Measurements from ENCODE around the gene NOL6. TPM values are rescaled to one million over a fixed set of nuclear protein-coding genes. Genes with fewer than 3 reads are reported as not detected.
A peak's percentile ranks its signal among the peaks of the same experiment; 100 is the strongest.

The NOL6 gene
- total RNA-seq, 6 experiments from 2014 or later, result 12.3 to 26.1 (median 15.4) TPM

DNA sequence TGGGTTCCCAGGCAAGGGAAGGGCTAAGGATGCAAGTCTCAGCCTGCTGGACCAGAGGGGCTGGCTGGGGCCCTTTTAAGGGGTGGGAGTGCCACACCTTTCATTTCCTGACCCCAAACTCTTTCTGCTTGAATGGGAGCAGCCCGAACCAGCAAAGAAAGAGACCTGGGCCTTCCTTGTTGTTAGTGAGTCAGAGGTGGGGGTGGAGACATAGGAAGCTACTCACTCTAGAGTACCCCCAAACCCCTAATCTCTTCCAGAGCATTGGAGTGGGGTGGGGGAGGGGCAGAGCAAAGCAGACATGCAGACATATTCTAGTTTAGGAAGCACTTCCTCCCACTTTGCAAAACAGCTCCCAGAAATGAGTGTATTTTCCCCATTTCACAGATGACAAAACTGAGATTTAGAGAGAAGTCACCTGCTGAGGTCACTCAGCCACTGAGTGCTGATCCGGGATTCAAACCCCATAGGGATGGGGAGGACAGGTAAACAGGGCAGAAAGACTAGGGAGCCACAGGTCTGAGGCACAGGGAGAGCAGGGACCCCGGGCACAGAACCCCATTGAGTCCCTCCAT is 20.4 kb downstream of the NOL6 start:
- WGBS (ENCODE audit: insufficient coverage, low coverage, low lambda C conversion rate, missing lambda C conversion rate), result 50% methylated on average over 1 of the region's 3 CpGs
- H3K4me1 ChIP-seq, result peaks cover 0 to 15% (median 2%) of the 10 kb centered on the region in 4 donors
- no peak for ATAC-seq

GRCh38 chr9:33452828-33453271 is 20.9 kb downstream of the NOL6 start:
- intact Hi-C loops (cut with DNase I), result no loop called here
- peak; percentile 63 to 80 (median 68) for ATAC-seq
- H3K36me3 ChIP-seq, result no peaks in the 10 kb centered on the region
- WGBS (ENCODE audit: insufficient coverage, low coverage, low lambda C conversion rate, missing lambda C conversion rate), result 25% methylated on average over 4 of the region's 7 CpGs
- H3K4me3 ChIP-seq, result no peak overlapping the region
- H3K27ac ChIP-seq, result no peak overlapping the region
- peaks cover 0 to 19% (median 2%) of the 10 kb centered on the region in 4 donors for H3K4me1 ChIP-seq
- no peaks in the 10 kb centered on the region for H3K9me3 ChIP-seq
- H3K27me3 ChIP-seq, result no peaks in the 10 kb centered on the region
- TF ChIP-seq POLR2A (IDR thresholded peaks at IDR 0.05), result no peak
- TF ChIP-seq CTCF (IDR thresholded peaks at IDR 0.05), result peak; percentile 61 to 76 (median 73)
- DNase-seq, result peak in 2 of 3 donors; percentile 54 to 65

More for the DNA sequence above, 20.4 kb downstream of the NOL6 start:
- H3K27ac ChIP-seq, result no peak overlapping the region
- no peaks in the 10 kb centered on the region for H3K9me3 ChIP-seq
- no peaks in the 10 kb centered on the region for H3K36me3 ChIP-seq
- DNase-seq, result no peak
- intact Hi-C loops (cut with DNase I), result no loop called here
- no peaks in the 10 kb centered on the region for H3K27me3 ChIP-seq
- TF ChIP-seq POLR2A (IDR thresholded peaks at IDR 0.05), result no peak
- H3K4me3 ChIP-seq, result no peak overlapping the region

GRCh38 chr9:33450621-33451146 is 23.0 kb downstream of the NOL6 start:
- ATAC-seq (no peak), DNase-seq (no peak)
- Histone ChIP-seq H3K27me3 (no peaks in the 10 kb centered on the region), H3K4me1 (peaks cover 0 to 31% (median 2%) of the 10 kb centered on the region in 4 donors), H3K9me3 (no peaks in the 10 kb centered on the region), H3K4me3 (no peak overlapping the region), H3K36me3 (no peaks in the 10 kb centered on the region), H3K27ac (no peak overlapping the region)
- 93% methylated on average over 3 of the region's 4 CpGs for WGBS (ENCODE audit: insufficient coverage, low coverage, low lambda C conversion rate, missing lambda C conversion rate)
- TF ChIP-seq CTCF (IDR thresholded peaks at IDR 0.05) (no peak), POLR2A (IDR thresholded peaks at IDR 0.05) (no peak)
- intact Hi-C loops (cut with DNase I), result no loop called here

DNA sequence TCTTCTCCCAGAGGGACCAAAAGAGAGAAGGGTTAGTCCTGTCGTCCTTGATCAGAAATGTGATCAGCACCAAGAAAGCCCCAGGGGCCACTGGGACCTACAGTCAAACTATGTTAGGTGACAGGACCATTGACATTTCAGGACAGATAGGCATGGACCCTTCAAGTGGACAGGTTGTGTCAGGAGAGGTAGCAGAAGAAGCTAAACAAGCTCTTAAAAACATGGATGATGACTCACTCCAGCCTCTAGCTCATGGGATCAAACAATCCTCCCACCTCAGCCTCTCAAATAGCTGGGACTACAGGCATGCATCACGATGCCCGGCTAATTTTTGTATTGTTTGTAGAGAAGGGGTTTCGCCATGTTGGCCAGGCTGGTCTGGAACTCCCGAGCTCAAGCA is 24.0 kb downstream of the NOL6 start:
- no peak overlapping the region for H3K27ac ChIP-seq
- intact Hi-C loops (cut with DNase I), result no loop called here
- TF ChIP-seq POLR2A (IDR thresholded peaks at IDR 0.05) (no peak), CTCF (IDR thresholded peaks at IDR 0.05) (no peak)
- H3K9me3 ChIP-seq, result no peaks in the 10 kb centered on the region
- 100% methylated on average over 5 of the region's 5 CpGs for WGBS (ENCODE audit: insufficient coverage, low coverage, low lambda C conversion rate, missing lambda C conversion rate)
- ATAC-seq (no peak), DNase-seq (no peak)
- peaks cover 0 to 4% (median 0%) of the 10 kb centered on the region in 4 donors for H3K36me3 ChIP-seq
- no peaks in the 10 kb centered on the region for H3K27me3 ChIP-seq
- H3K4me1 ChIP-seq, result peaks cover 0 to 41% (median 4%) of the 10 kb centered on the region in 4 donors
- no peak overlapping the region for H3K4me3 ChIP-seq

DNA sequence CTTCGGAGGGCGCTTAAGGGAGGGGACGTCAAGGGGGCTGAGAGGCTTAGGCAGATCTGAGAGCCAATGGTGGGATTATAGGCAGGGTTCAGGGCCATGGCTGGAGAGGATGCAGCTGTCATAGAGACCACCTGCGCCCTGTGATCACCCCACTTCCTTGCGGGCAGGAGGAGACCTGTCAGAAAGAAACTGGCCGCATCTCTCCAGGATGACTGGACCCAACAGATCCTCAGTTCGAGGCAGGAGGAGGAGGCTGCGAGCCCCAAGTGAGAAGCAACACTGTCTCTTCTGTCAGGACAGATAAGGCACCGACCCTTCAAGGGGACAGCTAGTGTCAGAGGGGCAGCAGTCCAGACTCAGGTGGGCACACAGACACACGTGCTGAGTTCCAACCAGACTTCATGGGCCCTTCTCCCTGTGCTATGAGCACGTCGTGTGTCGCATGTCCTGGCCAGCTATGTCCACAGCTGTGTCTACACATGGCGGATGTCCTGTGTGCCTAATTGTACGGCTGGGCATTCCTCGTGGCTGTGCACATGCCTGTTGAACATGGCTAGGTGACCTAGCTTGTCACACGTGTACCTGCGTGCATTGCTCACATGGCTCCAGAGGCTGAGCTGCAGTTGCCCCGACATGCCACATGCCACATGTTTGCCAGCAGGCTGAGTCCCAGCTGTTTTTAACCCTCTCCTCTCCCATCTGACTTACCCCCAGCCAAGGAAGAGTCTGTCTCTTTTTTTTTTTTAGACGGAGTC is 25.7 kb downstream of the NOL6 start:
- Histone ChIP-seq H3K36me3 (peaks cover 0 to 14% (median 0%) of the 10 kb centered on the region in 4 donors), H3K9me3 (no peaks in the 10 kb centered on the region), H3K27ac (peak overlapping the region in 2 of 3 donors; percentile 89 to 93), H3K4me3 (peak overlapping the region; percentile 68 to 73 (median 73)), H3K4me1 (peaks cover 0 to 43% (median 8%) of the 10 kb centered on the region in 4 donors), H3K27me3 (no peaks in the 10 kb centered on the region)
- intact Hi-C loops (cut with DNase I), result no loop called here
- DNase-seq (peak; percentile 52 to 69 (median 66)), ATAC-seq (peak; percentile 0 to 6 (median 3))
- 24% methylated on average over 4 of the region's 20 CpGs for WGBS (ENCODE audit: insufficient coverage, low coverage, low lambda C conversion rate, missing lambda C conversion rate)
- TF ChIP-seq CTCF (IDR thresholded peaks at IDR 0.05), result no peak
- no peak for TF ChIP-seq POLR2A (IDR thresholded peaks at IDR 0.05)
